IPS DF 19.7 (cell line): ENCODE results near the gene CCP110.

Experiments
- DNase-seq: peaks from one replicate; pipeline ENCODE4 v3.0.0-alpha.2; 2013; ENCODE audit warnings: low read depth, low spot score

CCP110 gene

DNA sequence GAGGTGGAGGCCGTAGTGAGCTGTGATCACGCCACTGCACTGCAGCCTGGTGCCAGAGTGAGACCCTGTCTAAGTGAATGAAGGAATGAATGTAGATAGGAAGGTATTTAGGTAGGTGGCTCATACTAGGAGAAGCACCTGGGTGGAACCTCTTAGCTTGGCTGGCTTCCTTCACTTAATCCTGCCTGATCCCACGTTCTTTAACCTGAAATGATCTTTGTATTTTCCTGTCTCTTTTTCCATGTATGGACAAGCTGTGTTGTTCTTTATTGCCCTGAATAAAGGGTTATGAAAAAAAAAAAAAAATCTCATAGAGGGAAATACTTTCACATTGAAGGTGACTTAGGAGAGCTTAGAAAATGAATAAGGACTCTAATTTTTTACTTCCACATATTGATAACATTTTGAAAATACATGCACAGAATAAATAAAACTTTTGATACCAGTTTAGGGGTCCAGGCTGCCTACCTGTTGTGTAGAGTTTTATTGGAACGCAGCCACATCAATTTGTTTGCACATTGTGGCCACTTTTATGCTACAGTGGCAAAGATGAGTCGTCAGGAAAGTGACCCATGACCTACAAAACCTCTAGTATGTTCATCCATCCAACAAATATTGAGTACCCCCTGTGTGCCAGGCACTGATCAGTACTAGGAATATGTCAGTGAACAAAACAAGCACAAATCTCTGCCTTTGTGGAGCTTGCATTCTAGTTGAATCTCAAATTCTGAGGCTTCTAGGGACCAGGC, 76.4 kb downstream of the CCP110 start:
- DNase-seq, result no peak

DNA sequence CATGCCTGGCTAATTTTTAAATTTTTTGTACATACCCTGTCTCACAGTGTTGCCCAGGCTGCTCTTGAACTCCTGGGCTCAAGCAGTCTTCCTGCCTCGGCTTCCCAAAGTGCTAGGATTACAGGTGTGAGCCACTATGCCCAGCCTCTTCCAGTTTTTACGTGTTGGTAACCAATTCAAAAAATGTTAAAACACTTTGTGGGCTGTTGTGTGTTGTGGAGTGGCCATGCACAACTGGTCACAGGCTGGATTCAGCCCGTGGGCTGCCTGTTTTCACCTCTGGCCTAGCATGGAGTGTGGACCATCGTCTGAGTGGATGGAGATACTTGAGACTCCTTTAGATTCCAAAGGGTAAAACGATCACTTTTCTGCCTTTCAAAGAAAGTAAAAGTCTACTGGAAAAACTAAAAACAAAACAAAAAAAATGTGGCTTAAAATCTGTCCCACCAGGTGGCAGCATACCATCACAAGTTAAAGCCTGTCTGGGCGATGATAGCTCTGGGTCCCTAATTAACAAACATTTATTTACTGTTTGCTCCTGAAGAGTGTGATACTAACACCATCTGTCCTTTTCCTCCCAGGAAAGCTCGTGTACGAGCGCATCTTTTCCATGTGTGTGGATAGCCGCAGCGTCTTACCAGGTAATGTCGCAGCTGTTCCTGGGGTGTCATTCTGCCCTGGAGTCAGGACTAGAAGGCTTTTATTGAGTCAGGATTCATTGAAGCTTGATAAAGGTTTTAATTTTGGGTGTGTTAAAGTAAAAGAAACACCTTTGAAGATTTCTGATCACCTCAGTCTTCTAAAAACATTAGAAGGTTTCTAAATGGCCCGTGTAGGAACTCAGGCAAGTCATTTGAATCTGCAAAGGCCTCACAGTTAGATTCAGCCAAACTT, 77.6 kb downstream of the CCP110 start:
- DNase-seq, result no peak
